ENCODE measurements around the gene MT1M. TPM values are rescaled to one million over a fixed set of nuclear protein-coding genes. Genes with fewer than 3 reads are reported as not detected.

MT1M gene
- total RNA-seq, 1 experiment from 2014 or later: 26.7 TPM

- no peak for DNase-seq
- H3K36me3 ChIP-seq: no peaks in the 10 kb centered on the region
- H3K4me3 ChIP-seq: no peak overlapping the region
- H3K27me3 ChIP-seq: peaks cover 2% of the 10 kb centered on the region; the same call in 1 of the 2 replicates
- H3K9me3 ChIP-seq: no peaks in the 10 kb centered on the region
Observed at GRCh38 chr16:56635441-56635967, 3.0 kb downstream of the MT1M start.

DNA sequence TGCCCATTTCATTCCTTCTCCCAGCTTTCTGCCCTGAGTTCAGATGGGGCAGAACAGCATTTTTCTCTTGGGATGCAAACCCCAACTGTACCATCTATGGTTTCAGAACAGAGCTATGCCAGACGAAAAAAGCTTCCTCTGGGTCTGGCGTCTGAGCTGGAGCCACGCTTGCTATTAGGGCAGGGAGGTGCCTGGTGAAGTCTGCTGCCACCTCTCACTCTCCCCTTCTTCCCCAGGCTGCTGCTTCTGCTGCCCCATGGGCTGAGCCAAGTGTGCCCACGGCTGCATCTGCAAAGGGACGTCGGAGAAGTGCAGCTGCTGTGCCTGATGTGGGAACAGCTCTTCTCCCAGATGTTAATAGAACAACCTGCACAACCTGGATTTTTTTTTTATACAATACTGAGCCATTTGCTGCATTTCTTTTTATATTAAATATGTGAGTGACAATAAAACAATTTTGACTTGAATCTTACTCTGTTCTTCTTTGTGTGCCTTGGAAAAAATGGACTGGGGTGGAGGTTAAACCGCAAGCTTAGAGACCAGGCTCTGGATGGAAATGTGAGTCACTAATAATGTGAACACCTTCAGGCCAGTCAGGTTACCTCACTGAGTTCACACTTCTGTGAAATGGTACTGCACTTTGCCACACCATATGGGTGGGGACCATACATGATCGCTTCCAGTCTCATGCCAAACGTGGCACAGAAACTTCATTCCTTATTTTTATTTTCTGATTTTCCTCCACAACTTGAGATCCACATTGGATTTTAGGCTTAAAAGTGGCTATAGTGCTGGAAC lies 4.4 kb downstream of the MT1M start:
- Histone ChIP-seq H3K27me3 (peaks cover 3% of the 10 kb centered on the region; the same call in 1 of the 2 replicates), H3K9me3 (no peaks in the 10 kb centered on the region)
- DNase-seq: no peak

DNA sequence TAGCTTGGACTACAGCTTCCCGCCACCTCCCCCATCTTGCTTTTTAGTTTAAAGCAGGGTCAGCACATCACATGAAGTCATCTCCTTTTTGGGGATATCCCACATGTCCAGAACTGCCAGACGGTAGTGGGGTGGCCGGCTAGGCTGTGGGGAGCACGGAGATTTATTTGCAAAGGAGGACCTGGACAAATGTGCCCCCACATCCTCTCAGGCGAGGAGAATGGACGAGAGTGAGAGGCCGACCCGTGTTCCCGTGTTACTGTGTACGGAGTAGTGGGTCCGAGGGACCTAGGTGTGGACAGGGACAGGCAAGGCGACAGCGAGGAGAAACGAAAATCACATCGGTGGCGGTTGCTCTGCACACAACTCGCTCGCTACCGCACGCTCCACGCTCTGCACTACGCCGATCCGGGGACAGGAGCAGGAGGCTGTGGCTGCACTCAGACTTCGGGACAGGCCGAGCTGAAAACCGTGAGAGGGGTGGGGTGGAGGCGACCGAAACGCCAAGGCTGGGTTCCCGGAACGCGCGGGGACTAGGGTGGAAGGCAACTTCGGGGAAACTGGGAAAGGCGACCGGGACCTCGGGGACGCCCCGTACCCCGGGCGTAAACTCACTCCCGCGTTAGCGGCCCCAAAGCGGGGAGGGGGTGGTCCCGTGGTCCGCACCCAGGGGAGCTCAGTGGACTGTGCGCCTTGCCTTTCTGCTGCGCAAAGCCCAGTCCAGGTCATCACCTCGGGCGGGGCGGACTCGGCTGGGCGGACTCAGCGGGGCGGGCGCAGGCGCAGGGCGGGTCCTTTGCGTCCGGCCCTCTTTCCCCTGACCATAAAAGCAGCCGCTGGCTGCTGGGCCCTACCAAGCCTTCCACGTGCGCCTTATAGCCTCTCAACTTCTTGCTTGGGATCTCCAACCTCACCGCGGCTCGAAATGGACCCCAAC lies 5.6 kb downstream of the MT1M start, which contains the start of gene MT1A:
TSS of gene MT1A (plus strand) at position 853 of the 937 bp plus-strand sequence. CDS start at position 926, 73 bp downstream.
- Histone ChIP-seq H3K36me3 (no peaks in the 10 kb centered on the region; the same call in 1 of the 2 replicates), H3K27me3 (peaks cover 3% of the 10 kb centered on the region; the same call in 1 of the 2 replicates), H3K4me3 (no peak within 1 kb of the TSS), H3K9me3 (no peaks in the 10 kb centered on the region)
- DNase-seq: no peak

More for the DNA sequence above, 4.4 kb downstream of the MT1M start:
- Histone ChIP-seq H3K36me3 (no peaks in the 10 kb centered on the region; the same call in 1 of the 2 replicates), H3K4me3 (no peak overlapping the region)

- Histone ChIP-seq H3K27me3 (peaks cover 3% of the 10 kb centered on the region; the same call in 1 of the 2 replicates), H3K36me3 (no peaks in the 10 kb centered on the region; the same call in 1 of the 2 replicates), H3K9me3 (no peaks in the 10 kb centered on the region), H3K4me3 (no peak overlapping the region)
- no peak for DNase-seq
Observed at GRCh38 chr16:56639045-56639444, 6.6 kb downstream of the MT1M start.

- no peak for DNase-seq
- peaks cover 3% of the 10 kb centered on the region; the same call in 1 of the 2 replicates for H3K27me3 ChIP-seq
- no peak overlapping the region for H3K4me3 ChIP-seq
- no peaks in the 10 kb centered on the region; the same call in 1 of the 2 replicates for H3K36me3 ChIP-seq
- no peaks in the 10 kb centered on the region for H3K9me3 ChIP-seq
Observed at GRCh38 chr16:56640076-56640475, 7.6 kb downstream of the MT1M start.

DNA sequence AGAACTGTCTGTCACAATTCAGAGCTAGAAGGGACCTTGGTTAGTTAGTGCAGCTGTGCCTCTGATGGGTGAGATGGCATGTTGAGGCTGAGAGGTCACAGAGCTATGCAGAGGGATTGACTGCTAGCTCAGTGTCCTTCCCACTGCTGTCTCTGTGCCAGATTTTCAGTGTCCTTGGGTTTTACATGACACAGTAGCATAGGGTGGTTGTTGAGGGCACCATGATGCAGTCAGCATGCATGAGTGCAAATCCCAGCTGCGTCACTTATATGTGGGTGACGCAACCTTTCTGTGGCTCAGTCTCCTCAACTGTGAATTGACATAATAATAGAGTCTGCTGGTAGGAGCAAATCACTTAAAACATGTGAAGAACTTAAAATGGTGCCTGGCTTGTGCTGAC lies 8.7 kb downstream of the MT1M start:
- Histone ChIP-seq H3K4me3 (no peak overlapping the region), H3K27me3 (peaks cover 3% of the 10 kb centered on the region; the same call in 1 of the 2 replicates), H3K36me3 (no peaks in the 10 kb centered on the region; the same call in 1 of the 2 replicates), H3K9me3 (no peaks in the 10 kb centered on the region)
- no peak for DNase-seq

GRCh38 chr16:56643080-56643778 lies 10.8 kb downstream of the MT1M start:
- Histone ChIP-seq H3K36me3 (no peaks in the 10 kb centered on the region; the same call in 1 of the 2 replicates), H3K9me3 (no peaks in the 10 kb centered on the region), H3K27me3 (peaks cover 3% of the 10 kb centered on the region; the same call in 1 of the 2 replicates), H3K4me3 (no peak overlapping the region)
- DNase-seq: no peak

DNA sequence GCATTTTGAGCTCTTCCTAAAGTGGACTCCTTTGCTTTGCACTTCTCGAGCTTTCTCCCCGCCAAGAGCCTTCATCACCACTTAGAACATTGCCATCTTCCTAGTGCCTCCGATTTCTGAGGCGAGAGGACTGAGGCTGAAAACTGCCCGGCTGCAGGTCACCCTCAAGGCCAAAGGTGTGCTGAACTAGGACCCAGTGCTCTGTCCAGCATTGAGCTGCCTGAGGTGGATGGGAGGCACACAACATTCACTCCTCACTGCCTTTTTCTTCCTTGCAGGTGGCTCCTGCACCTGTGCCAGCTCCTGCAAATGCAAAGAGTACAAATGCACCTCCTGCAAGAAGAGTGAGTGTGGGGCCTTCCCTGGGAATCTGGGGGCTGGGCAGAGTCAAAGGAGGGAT lies 11.4 kb downstream of the MT1M start:
- DNase-seq: no peak
- Histone ChIP-seq H3K9me3 (no peaks in the 10 kb centered on the region), H3K27me3 (peaks cover 3% of the 10 kb centered on the region; the same call in 1 of the 2 replicates), H3K36me3 (no peaks in the 10 kb centered on the region; the same call in 1 of the 2 replicates), H3K4me3 (no peak overlapping the region)

DNA sequence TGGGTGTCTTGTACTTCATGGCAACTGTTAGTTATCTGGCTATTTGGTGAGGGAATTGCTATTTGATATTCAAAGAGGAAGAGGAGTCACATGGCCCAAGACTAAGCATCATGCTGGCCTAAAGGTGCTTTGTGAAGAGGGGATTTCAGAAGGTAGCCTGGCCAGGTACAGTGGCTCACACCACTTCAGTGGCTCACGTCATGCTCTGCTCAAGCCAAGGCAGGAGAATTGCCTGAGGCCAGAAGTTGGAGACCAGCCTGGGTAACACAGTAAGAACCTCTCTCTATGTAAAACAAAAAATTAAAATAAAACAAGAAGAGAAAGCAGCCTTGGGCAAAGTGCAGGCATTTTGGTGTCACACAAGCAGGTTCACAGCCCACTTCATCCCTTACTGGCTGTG lies 12.9 kb downstream of the MT1M start:
- H3K27me3 ChIP-seq: peaks cover 2% of the 10 kb centered on the region; the same call in 1 of the 2 replicates
- no peaks in the 10 kb centered on the region; the same call in 1 of the 2 replicates for H3K36me3 ChIP-seq
- no peaks in the 10 kb centered on the region for H3K9me3 ChIP-seq
- H3K4me3 ChIP-seq: no peak overlapping the region
- no peak for DNase-seq

DNA sequence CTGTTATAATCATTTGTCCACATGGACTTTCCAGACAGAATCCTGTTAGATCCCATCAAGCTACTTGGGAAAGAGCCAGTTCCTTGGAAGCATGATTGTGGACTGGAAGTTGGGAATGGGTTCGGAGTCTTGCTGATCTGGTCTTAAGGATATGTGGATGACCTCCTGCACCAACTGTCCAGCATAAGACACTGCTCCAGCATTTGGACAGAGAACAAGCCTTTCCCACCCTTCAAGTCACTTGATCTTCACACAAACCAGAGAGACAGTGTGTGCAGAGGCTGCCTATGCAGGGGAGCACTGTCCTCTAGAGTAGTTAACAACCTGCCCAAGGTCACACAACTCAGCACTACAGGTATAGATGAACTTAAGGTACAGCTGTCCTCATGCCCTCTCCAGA lies 13.4 kb downstream of the MT1M start:
- no peaks in the 10 kb centered on the region for H3K9me3 ChIP-seq
- H3K4me3 ChIP-seq: no peak overlapping the region
- no peaks in the 10 kb centered on the region; the same call in 1 of the 2 replicates for H3K36me3 ChIP-seq
- DNase-seq: no peak
- no peaks in the 10 kb centered on the region for H3K27me3 ChIP-seq

- Histone ChIP-seq H3K27me3 (no peaks in the 10 kb centered on the region), H3K36me3 (no peaks in the 10 kb centered on the region), H3K4me3 (no peak overlapping the region), H3K9me3 (no peaks in the 10 kb centered on the region)
- no peak for DNase-seq
Observed at GRCh38 chr16:56647641-56648431, 15.4 kb downstream of the MT1M start.

- H3K36me3 ChIP-seq: no peaks in the 10 kb centered on the region
- DNase-seq: no peak
- H3K4me3 ChIP-seq: no peak overlapping the region
- no peaks in the 10 kb centered on the region for H3K27me3 ChIP-seq
- H3K9me3 ChIP-seq: no peaks in the 10 kb centered on the region
Observed at GRCh38 chr16:56649271-56649670, 16.8 kb downstream of the MT1M start.

DNA sequence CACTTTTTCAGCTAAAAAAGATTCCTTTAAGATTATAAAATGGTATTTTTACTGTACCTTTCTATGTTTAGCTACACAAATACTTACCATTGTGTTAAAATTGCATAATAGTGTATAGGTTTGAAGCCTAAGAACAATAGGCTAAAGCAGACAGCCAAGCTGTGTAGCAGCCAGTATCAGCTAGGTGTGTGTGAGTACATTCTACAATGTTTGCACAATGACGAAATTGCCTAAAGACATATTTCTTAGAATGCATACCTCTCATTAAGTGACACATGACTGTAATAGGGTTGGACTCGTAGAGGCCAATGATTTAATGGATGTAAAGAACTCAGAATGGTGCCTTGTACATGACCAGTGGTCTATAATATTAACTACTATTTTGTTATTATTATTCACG lies 17.4 kb downstream of the MT1M start:
- Histone ChIP-seq H3K36me3 (no peaks in the 10 kb centered on the region), H3K27me3 (no peaks in the 10 kb centered on the region), H3K9me3 (no peaks in the 10 kb centered on the region), H3K4me3 (no peak overlapping the region)
- no peak for DNase-seq

GRCh38 chr16:56651586-56651985 lies 19.1 kb downstream of the MT1M start, which contains the start of gene MT1B:
Gene MT1B (plus strand): TSS chr16:56651886. CDS start chr16:56651954, 68 bp downstream.
- Histone ChIP-seq H3K27me3 (no peaks in the 10 kb centered on the region), H3K4me3 (no peak within 1 kb of the TSS), H3K9me3 (no peaks in the 10 kb centered on the region), H3K36me3 (no peaks in the 10 kb centered on the region)
- no peak for DNase-seq

DNA sequence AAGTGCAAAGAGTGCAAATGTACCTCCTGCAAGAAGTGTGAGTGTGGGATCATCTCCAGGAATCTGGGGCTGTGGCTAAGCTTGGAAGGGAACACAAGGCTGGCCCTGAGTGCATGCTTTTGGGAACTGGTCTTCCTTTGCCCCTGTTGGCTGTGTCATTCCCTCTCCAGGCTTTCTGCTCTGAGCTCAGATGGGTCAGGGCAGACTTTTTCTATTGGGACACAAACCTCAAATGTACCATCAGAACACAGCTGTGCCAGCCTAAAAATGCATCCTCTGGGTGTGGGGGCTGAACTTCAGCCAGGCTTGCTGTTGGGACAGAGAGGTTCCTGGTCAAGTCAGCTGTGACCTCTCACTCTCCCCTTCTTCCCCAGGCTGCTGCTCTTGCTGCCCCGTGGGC lies 20.1 kb downstream of the MT1M start:
- no peak for DNase-seq
- Histone ChIP-seq H3K27me3 (no peaks in the 10 kb centered on the region), H3K9me3 (no peaks in the 10 kb centered on the region), H3K4me3 (no peak overlapping the region), H3K36me3 (no peaks in the 10 kb centered on the region)

Measured in MG63 (cell line).